ENCODE data around the gene PAK4. TPM values are rescaled to one million over a fixed set of nuclear protein-coding genes. Genes with fewer than 3 reads are reported as not detected.

Gene PAK4
- total and polyA plus RNA-seq, 2 experiments from 2014 or later, result 20.3 to 39.6 TPM

DNA sequence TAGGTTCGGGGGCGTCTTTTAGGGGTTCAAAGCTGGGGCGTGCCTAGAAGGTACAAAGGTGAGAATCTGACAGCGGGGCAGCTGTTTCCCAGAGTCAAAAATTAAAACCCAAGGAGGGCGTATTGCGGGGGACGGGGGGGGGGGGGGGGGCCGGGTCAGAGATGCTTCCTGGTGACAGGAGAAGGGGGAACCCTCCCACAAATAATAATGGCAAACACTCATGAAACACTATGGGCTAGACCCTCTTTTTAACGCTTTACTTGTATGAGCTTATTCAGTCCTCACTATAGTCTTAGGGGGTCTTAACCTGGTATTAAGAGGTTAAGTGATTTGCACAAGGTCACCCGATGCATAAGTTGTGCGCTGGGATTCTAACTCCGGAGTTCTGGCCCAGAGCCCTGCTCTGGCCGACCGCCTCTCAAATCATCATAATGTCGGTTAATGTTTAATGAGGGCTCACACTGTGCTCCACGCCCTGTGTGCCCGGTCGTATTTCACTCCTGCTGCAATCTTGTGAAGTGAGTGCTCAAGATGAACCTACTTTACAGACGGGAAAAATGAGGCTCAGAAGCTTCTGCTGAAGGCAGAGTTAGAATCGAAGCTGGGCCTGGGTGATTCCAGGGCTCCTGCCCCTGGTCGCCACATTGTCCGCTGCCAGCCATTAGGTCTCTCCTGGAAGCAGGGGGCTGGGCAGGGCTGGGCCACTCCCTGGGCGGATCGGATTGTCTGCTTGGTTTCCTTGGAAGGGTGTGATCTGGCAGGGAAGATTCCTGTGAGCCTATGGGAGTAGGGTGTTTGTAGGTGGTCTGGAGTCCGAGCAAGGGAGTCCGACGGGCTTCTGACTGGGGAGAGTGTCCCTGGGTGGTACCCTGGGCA, 964 bp downstream of the PAK4 start:
- Histone ChIP-seq H3K79me2 (peaks cover 58% of the 10 kb centered on the region), H3K36me3 (replicated peaks; ENCODE audit: insufficient read depth, low read depth) (no peaks in the 10 kb centered on the region), H3K27me3 (no peaks in the 10 kb centered on the region), H4K20me1 (ENCODE audit: insufficient read depth, poor library complexity, severe bottlenecking) (peaks cover 40% of the 10 kb centered on the region), H2AFZ (no peak overlapping the region), H3K27ac (peak overlapping the region; percentile 85), H3K4me3 (peak overlapping the region; percentile 74), H3K4me2 (peak overlapping the region; percentile 87), H3K4me1 (ENCODE audit: insufficient read depth) (peaks cover 36% of the 10 kb centered on the region), H3K9me3 (ENCODE audit: low read depth) (no peaks in the 10 kb centered on the region), H3K9me2 (replicated peaks; ENCODE audit: insufficient read depth) (no peaks in the 10 kb centered on the region)
- peak; percentile 85 for DNase-seq (ENCODE audit: low spot score)
- 14% methylated on average over 27 of the region's 27 CpGs for WGBS (ENCODE audit: low lambda C conversion rate, missing lambda C conversion rate)
- TF ChIP-seq EZH2 (IDR thresholded peaks at IDR 0.05; ENCODE audit: borderline replicate concordance), result no peak
- no peak for TF ChIP-seq EZH2phosphoT487 (IDR thresholded peaks at IDR 0.05; ENCODE audit: low read depth, severe bottlenecking, unreplicated experiment)
- TF ChIP-seq, protein P1, sequence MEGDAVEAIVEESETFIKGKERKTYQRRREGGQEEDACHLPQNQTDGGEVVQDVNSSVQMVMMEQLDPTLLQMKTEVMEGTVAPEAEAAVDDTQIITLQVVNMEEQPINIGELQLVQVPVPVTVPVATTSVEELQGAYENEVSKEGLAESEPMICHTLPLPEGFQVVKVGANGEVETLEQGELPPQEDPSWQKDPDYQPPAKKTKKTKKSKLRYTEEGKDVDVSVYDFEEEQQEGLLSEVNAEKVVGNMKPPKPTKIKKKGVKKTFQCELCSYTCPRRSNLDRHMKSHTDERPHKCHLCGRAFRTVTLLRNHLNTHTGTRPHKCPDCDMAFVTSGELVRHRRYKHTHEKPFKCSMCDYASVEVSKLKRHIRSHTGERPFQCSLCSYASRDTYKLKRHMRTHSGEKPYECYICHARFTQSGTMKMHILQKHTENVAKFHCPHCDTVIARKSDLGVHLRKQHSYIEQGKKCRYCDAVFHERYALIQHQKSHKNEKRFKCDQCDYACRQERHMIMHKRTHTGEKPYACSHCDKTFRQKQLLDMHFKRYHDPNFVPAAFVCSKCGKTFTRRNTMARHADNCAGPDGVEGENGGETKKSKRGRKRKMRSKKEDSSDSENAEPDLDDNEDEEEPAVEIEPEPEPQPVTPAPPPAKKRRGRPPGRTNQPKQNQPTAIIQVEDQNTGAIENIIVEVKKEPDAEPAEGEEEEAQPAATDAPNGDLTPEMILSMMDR (IDR thresholded peaks at IDR 0.05; ENCODE audit: poor library complexity), result no peak

DNA sequence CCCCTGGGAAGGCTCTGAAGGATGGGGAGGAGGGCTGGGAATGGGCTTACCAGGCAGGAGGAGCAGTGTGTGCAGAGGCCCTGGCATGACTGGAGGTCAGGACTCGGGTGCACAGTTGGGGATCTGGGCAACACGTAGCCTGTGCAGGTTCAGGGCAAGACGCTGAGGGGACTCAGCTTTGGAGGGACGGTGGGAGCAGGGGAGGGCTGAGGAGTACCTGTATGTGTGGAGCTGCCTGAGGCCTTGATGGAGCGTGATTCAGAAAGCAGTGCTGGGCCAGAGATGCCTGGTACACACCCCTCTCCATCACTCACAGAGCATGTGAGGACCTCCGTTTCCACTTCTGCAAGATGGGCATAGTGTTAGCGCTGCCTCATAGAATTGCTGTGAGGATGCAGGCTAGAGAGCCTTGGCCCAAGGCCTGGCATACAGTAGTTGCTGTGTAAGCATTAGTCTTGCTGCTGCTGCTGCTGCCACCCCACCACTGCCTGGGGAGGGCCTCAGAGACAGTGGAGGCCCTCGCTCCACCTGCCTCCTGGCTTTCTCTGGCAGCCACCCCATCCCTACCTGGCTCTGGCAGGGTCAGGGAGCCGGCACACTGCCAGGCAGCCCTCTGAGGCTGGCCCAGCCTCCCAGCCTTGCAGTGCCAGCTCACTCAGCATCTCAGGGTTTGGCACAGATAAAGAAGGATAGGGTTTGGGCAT, 2.4 kb downstream of the PAK4 start:
- Histone ChIP-seq H3K4me3 (no peak overlapping the region), H3K36me3 (replicated peaks; ENCODE audit: insufficient read depth, low read depth) (no peaks in the 10 kb centered on the region), H3K27me3 (no peaks in the 10 kb centered on the region), H3K4me2 (peak overlapping the region; percentile 87), H4K20me1 (ENCODE audit: insufficient read depth, poor library complexity, severe bottlenecking) (peaks cover 54% of the 10 kb centered on the region), H3K9me2 (replicated peaks; ENCODE audit: insufficient read depth) (no peaks in the 10 kb centered on the region), H3K79me2 (peaks cover 73% of the 10 kb centered on the region), H3K27ac (peak overlapping the region; percentile 60), H3K9me3 (ENCODE audit: low read depth) (no peaks in the 10 kb centered on the region), H3K4me1 (ENCODE audit: insufficient read depth) (peaks cover 48% of the 10 kb centered on the region), H2AFZ (no peak overlapping the region)
- 79% methylated on average over 8 of the region's 9 CpGs for WGBS (ENCODE audit: low lambda C conversion rate, missing lambda C conversion rate)
- no peak for DNase-seq (ENCODE audit: low spot score)
- TF ChIP-seq EZH2phosphoT487 (IDR thresholded peaks at IDR 0.05; ENCODE audit: low read depth, severe bottlenecking, unreplicated experiment), result no peak
- no peak for TF ChIP-seq EZH2 (IDR thresholded peaks at IDR 0.05; ENCODE audit: borderline replicate concordance)
- TF ChIP-seq, protein P1 (IDR thresholded peaks at IDR 0.05; ENCODE audit: poor library complexity), result no peak

DNA sequence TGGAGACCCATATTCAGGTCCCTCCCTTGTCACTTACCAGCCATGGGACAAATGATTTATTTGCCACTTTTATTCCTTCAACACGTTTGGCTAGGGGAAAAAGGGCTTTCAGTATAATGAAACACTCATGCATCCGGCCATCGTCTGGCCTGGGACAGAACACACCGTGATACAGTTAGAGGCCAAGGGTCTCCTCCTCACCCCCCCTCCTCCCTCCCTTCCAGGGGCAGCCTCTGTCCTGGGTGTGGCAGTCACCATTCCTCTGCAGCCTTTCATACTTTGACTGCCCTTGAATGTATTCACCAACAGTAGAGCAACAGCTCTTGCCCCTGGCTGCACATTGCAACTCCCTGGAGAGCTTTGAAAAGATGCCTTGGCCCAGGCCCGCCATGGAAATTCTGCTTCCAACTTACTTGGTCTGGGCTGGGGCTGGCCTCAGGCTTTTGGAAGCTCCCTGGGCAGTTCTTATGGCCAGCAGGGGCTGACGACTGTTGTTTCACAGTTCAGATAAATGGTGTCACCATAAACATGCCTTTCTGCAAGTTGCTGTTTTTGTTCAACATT, 3.0 kb downstream of the PAK4 start:
- no peak overlapping the region for H2AFZ ChIP-seq
- DNase-seq (ENCODE audit: low spot score), result peak; percentile 48
- 47% methylated on average over 6 of the region's 6 CpGs for WGBS (ENCODE audit: low lambda C conversion rate, missing lambda C conversion rate)
- peak overlapping the region; percentile 60 for H3K27ac ChIP-seq
- H3K4me3 ChIP-seq, result no peak overlapping the region
- peaks cover 79% of the 10 kb centered on the region for H3K79me2 ChIP-seq
- no peaks in the 10 kb centered on the region for H3K9me2 ChIP-seq (replicated peaks; ENCODE audit: insufficient read depth)
- no peaks in the 10 kb centered on the region for H3K27me3 ChIP-seq
- peak overlapping the region; percentile 87 for H3K4me2 ChIP-seq
- H3K4me1 ChIP-seq (ENCODE audit: insufficient read depth), result peaks cover 54% of the 10 kb centered on the region
- no peaks in the 10 kb centered on the region for H3K36me3 ChIP-seq (replicated peaks; ENCODE audit: insufficient read depth, low read depth)
- H4K20me1 ChIP-seq (ENCODE audit: insufficient read depth, poor library complexity, severe bottlenecking), result peaks cover 59% of the 10 kb centered on the region
- TF ChIP-seq, protein P1 (IDR thresholded peaks at IDR 0.05; ENCODE audit: poor library complexity), result no peak
- TF ChIP-seq EZH2 (IDR thresholded peaks at IDR 0.05; ENCODE audit: borderline replicate concordance) (no peak), EZH2phosphoT487 (IDR thresholded peaks at IDR 0.05; ENCODE audit: low read depth, severe bottlenecking, unreplicated experiment) (no peak)
- H3K9me3 ChIP-seq (ENCODE audit: low read depth), result no peaks in the 10 kb centered on the region
